T-helper 2 cell treated with Interferon-gamma antibody and Interleukin-4, amounts not matched to agents 5 μg/mL and 100 μg/mL, for 36 hours (primary cell): ENCODE results near the gene RGS6.
A peak's percentile ranks its signal among the peaks of the same experiment; 100 is the strongest.

ENCODE experiments used
- DNase-seq: peaks from one replicate; pipeline ENCODE4 v3.0.0; 2021; ENCODE audit warnings: low spot score
- H3K27ac Mint-ChIP-seq: one replicate; pipeline ENCODE4 v1.8.0; 2021; ENCODE audit warnings: mild to moderate bottlenecking, mixed read lengths
- H3K27me3 Mint-ChIP-seq: one replicate; pipeline ENCODE4 v1.8.0; 2021; ENCODE audit warnings: low read depth, mixed read lengths
- H3K36me3 Mint-ChIP-seq: one replicate; pipeline ENCODE4 v1.8.0; 2021; ENCODE audit warnings: low read depth, mixed read lengths
- H3K4me1 Mint-ChIP-seq: one replicate; pipeline ENCODE4 v1.8.0; 2021; ENCODE audit warnings: low read depth, mixed read lengths
- H3K4me3 Mint-ChIP-seq: one replicate; pipeline ENCODE4 v1.8.0; 2022; ENCODE audit warnings: mild to moderate bottlenecking, moderate library complexity, mixed read lengths
- H3K9me3 Mint-ChIP-seq: one replicate; pipeline ENCODE4 v1.8.0; 2021; ENCODE audit warnings: mixed read lengths

RGS6 gene

GRCh38 chr14:72606879-72607278 is 674.6 kb downstream of the RGS6 start:
- DNase-seq = no peak
- Mint-ChIP-seq H3K4me3 (no peak overlapping the region), H3K4me1 (peaks cover 2% of the 10 kb centered on the region), H3K27ac (no peak overlapping the region), H3K36me3 (no peaks in the 10 kb centered on the region), H3K27me3 (peaks cover 65% of the 10 kb centered on the region), H3K9me3 (no peaks in the 10 kb centered on the region)

- H3K27ac Mint-ChIP-seq = no peak overlapping the region
- DNase-seq = no peak
- no peaks in the 10 kb centered on the region for H3K9me3 Mint-ChIP-seq
- no peak overlapping the region for H3K4me3 Mint-ChIP-seq
- H3K4me1 Mint-ChIP-seq = peaks cover 2% of the 10 kb centered on the region
- peaks cover 67% of the 10 kb centered on the region for H3K27me3 Mint-ChIP-seq
- no peaks in the 10 kb centered on the region for H3K36me3 Mint-ChIP-seq
Observed at GRCh38 chr14:72607386-72608130, 675.3 kb downstream of the RGS6 start.

GRCh38 chr14:72608391-72609204 is 676.4 kb downstream of the RGS6 start:
- Mint-ChIP-seq H3K27ac (no peak overlapping the region), H3K36me3 (no peaks in the 10 kb centered on the region), H3K4me3 (no peak overlapping the region), H3K9me3 (no peaks in the 10 kb centered on the region), H3K4me1 (no peaks in the 10 kb centered on the region), H3K27me3 (peaks cover 61% of the 10 kb centered on the region)
- no peak for DNase-seq

- Mint-ChIP-seq H3K36me3 (no peaks in the 10 kb centered on the region), H3K4me1 (no peaks in the 10 kb centered on the region), H3K27ac (peak overlapping the region; percentile 5), H3K27me3 (peaks cover 58% of the 10 kb centered on the region), H3K9me3 (no peaks in the 10 kb centered on the region), H3K4me3 (no peak overlapping the region)
- no peak for DNase-seq
Observed at GRCh38 chr14:72609205-72609916, 677.1 kb downstream of the RGS6 start.

GRCh38 chr14:72610096-72610830 is 678.0 kb downstream of the RGS6 start:
- H3K27ac Mint-ChIP-seq = no peak overlapping the region
- H3K9me3 Mint-ChIP-seq = no peaks in the 10 kb centered on the region
- H3K4me3 Mint-ChIP-seq = no peak overlapping the region
- DNase-seq = no peak
- H3K36me3 Mint-ChIP-seq = no peaks in the 10 kb centered on the region
- H3K27me3 Mint-ChIP-seq = peaks cover 53% of the 10 kb centered on the region
- H3K4me1 Mint-ChIP-seq = no peaks in the 10 kb centered on the region

GRCh38 chr14:72610831-72611200 is 678.6 kb downstream of the RGS6 start:
- Mint-ChIP-seq H3K4me3 (no peak overlapping the region), H3K27ac (no peak overlapping the region), H3K27me3 (peaks cover 50% of the 10 kb centered on the region), H3K36me3 (no peaks in the 10 kb centered on the region), H3K4me1 (no peaks in the 10 kb centered on the region), H3K9me3 (no peaks in the 10 kb centered on the region)
- no peak for DNase-seq

- H3K27me3 Mint-ChIP-seq = peaks cover 47% of the 10 kb centered on the region
- H3K4me3 Mint-ChIP-seq = no peak overlapping the region
- no peaks in the 10 kb centered on the region for H3K36me3 Mint-ChIP-seq
- H3K9me3 Mint-ChIP-seq = no peaks in the 10 kb centered on the region
- no peaks in the 10 kb centered on the region for H3K4me1 Mint-ChIP-seq
- DNase-seq = no peak
- no peak overlapping the region for H3K27ac Mint-ChIP-seq
Observed at GRCh38 chr14:72611506-72611905, 679.3 kb downstream of the RGS6 start.

- no peak for DNase-seq
- Mint-ChIP-seq H3K27me3 (peaks cover 47% of the 10 kb centered on the region), H3K4me3 (no peak overlapping the region), H3K9me3 (no peaks in the 10 kb centered on the region), H3K27ac (no peak overlapping the region), H3K4me1 (no peaks in the 10 kb centered on the region), H3K36me3 (no peaks in the 10 kb centered on the region)
Observed at GRCh38 chr14:72612041-72612440, 679.8 kb downstream of the RGS6 start.

- no peak overlapping the region for H3K4me3 Mint-ChIP-seq
- no peak overlapping the region for H3K27ac Mint-ChIP-seq
- no peak for DNase-seq
- no peaks in the 10 kb centered on the region for H3K36me3 Mint-ChIP-seq
- H3K27me3 Mint-ChIP-seq = peaks cover 45% of the 10 kb centered on the region
- H3K4me1 Mint-ChIP-seq = no peaks in the 10 kb centered on the region
- no peaks in the 10 kb centered on the region for H3K9me3 Mint-ChIP-seq
Observed at GRCh38 chr14:72613231-72613974, 681.2 kb downstream of the RGS6 start.

GRCh38 chr14:72613975-72614319 is 681.7 kb downstream of the RGS6 start:
- no peak overlapping the region for H3K4me3 Mint-ChIP-seq
- no peak for DNase-seq
- peaks cover 40% of the 10 kb centered on the region for H3K27me3 Mint-ChIP-seq
- H3K4me1 Mint-ChIP-seq = no peaks in the 10 kb centered on the region
- no peaks in the 10 kb centered on the region for H3K9me3 Mint-ChIP-seq
- no peaks in the 10 kb centered on the region for H3K36me3 Mint-ChIP-seq
- no peak overlapping the region for H3K27ac Mint-ChIP-seq

- Mint-ChIP-seq H3K9me3 (no peaks in the 10 kb centered on the region), H3K4me1 (no peaks in the 10 kb centered on the region), H3K27me3 (peaks cover 36% of the 10 kb centered on the region), H3K4me3 (no peak overlapping the region), H3K36me3 (no peaks in the 10 kb centered on the region), H3K27ac (no peak overlapping the region)
- DNase-seq = no peak
Observed at GRCh38 chr14:72614365-72614764, 682.1 kb downstream of the RGS6 start.

GRCh38 chr14:72614891-72615415 is 682.7 kb downstream of the RGS6 start:
- H3K4me3 Mint-ChIP-seq = no peak overlapping the region
- no peak for DNase-seq
- H3K36me3 Mint-ChIP-seq = no peaks in the 10 kb centered on the region
- no peaks in the 10 kb centered on the region for H3K9me3 Mint-ChIP-seq
- peaks cover 32% of the 10 kb centered on the region for H3K27me3 Mint-ChIP-seq
- H3K27ac Mint-ChIP-seq = no peak overlapping the region
- H3K4me1 Mint-ChIP-seq = no peaks in the 10 kb centered on the region
